Stimulated activated naive CD8-positive, alpha-beta T cell treated with anti-CD3 and anti-CD28 coated beads, Interleukin-15, Interleukin-2, amounts not matched to agents 100 ng/mL and 50 ng/mL, for 24 hours (primary cell): ENCODE data around the gene ERBB4.

Source experiments
- H3K27ac Mint-ChIP-seq: one replicate; pipeline ENCODE4 v1.8.0; 2021; ENCODE audit warnings: mild to moderate bottlenecking, mixed read lengths
- H3K27me3 Mint-ChIP-seq: one replicate; pipeline ENCODE4 v1.8.0; 2021; ENCODE audit warnings: mixed read lengths
- H3K36me3 Mint-ChIP-seq: one replicate; pipeline ENCODE4 v1.8.0; 2021; ENCODE audit warnings: low read depth, mixed read lengths
- H3K4me1 Mint-ChIP-seq: one replicate; pipeline ENCODE4 v1.8.0; 2021; ENCODE audit warnings: low read depth, mixed read lengths
- H3K4me3 Mint-ChIP-seq: one replicate; pipeline ENCODE4 v1.8.0; 2021; ENCODE audit warnings: mild to moderate bottlenecking, mixed read lengths
- H3K9me3 Mint-ChIP-seq: one replicate; pipeline ENCODE4 v1.8.0; 2021; ENCODE audit warnings: mixed read lengths

ERBB4 gene

GRCh38 chr2:212088353-212088752 lies 450.2 kb downstream of the ERBB4 start:
- H3K27me3 Mint-ChIP-seq, result no peaks in the 10 kb centered on the region
- H3K4me3 Mint-ChIP-seq, result no peak overlapping the region
- no peaks in the 10 kb centered on the region for H3K36me3 Mint-ChIP-seq
- H3K27ac Mint-ChIP-seq, result no peak overlapping the region
- H3K4me1 Mint-ChIP-seq, result no peaks in the 10 kb centered on the region
- H3K9me3 Mint-ChIP-seq, result peaks cover 7% of the 10 kb centered on the region

- Mint-ChIP-seq H3K27me3 (no peaks in the 10 kb centered on the region), H3K36me3 (no peaks in the 10 kb centered on the region), H3K27ac (no peak overlapping the region), H3K9me3 (peaks cover 7% of the 10 kb centered on the region), H3K4me1 (no peaks in the 10 kb centered on the region), H3K4me3 (no peak overlapping the region)
These were observed 455.1 kb downstream of the ERBB4 start for GRCh38 chr2:212083492-212083891.

GRCh38 chr2:212078103-212078502 lies 460.5 kb downstream of the ERBB4 start:
- no peaks in the 10 kb centered on the region for H3K4me1 Mint-ChIP-seq
- H3K9me3 Mint-ChIP-seq, result no peaks in the 10 kb centered on the region
- no peak overlapping the region for H3K4me3 Mint-ChIP-seq
- H3K27ac Mint-ChIP-seq, result no peak overlapping the region
- no peaks in the 10 kb centered on the region for H3K36me3 Mint-ChIP-seq
- no peaks in the 10 kb centered on the region for H3K27me3 Mint-ChIP-seq

GRCh38 chr2:212076456-212076855 lies 462.1 kb downstream of the ERBB4 start:
- Mint-ChIP-seq H3K36me3 (no peaks in the 10 kb centered on the region), H3K4me1 (no peaks in the 10 kb centered on the region), H3K27ac (no peak overlapping the region), H3K4me3 (no peak overlapping the region), H3K9me3 (no peaks in the 10 kb centered on the region), H3K27me3 (no peaks in the 10 kb centered on the region)

GRCh38 chr2:212073360-212073759 lies 465.2 kb downstream of the ERBB4 start:
- Mint-ChIP-seq H3K4me1 (no peaks in the 10 kb centered on the region), H3K36me3 (no peaks in the 10 kb centered on the region), H3K27ac (no peak overlapping the region), H3K27me3 (no peaks in the 10 kb centered on the region), H3K9me3 (no peaks in the 10 kb centered on the region), H3K4me3 (no peak overlapping the region)

GRCh38 chr2:212066546-212066945 lies 472.1 kb downstream of the ERBB4 start:
- H3K9me3 Mint-ChIP-seq, result no peaks in the 10 kb centered on the region
- H3K36me3 Mint-ChIP-seq, result no peaks in the 10 kb centered on the region
- no peak overlapping the region for H3K4me3 Mint-ChIP-seq
- no peaks in the 10 kb centered on the region for H3K27me3 Mint-ChIP-seq
- H3K4me1 Mint-ChIP-seq, result no peaks in the 10 kb centered on the region
- H3K27ac Mint-ChIP-seq, result no peak overlapping the region

- no peaks in the 10 kb centered on the region for H3K27me3 Mint-ChIP-seq
- no peak overlapping the region for H3K4me3 Mint-ChIP-seq
- no peaks in the 10 kb centered on the region for H3K36me3 Mint-ChIP-seq
- H3K4me1 Mint-ChIP-seq, result no peaks in the 10 kb centered on the region
- H3K9me3 Mint-ChIP-seq, result no peaks in the 10 kb centered on the region
- H3K27ac Mint-ChIP-seq, result no peak overlapping the region
These were observed 474.3 kb downstream of the ERBB4 start for GRCh38 chr2:212064318-212064717.

GRCh38 chr2:212052412-212053159 lies 486.0 kb downstream of the ERBB4 start:
- Mint-ChIP-seq H3K27me3 (no peaks in the 10 kb centered on the region), H3K9me3 (peaks cover 37% of the 10 kb centered on the region), H3K4me1 (peaks cover 8% of the 10 kb centered on the region), H3K27ac (no peak overlapping the region), H3K36me3 (peaks cover 3% of the 10 kb centered on the region), H3K4me3 (no peak overlapping the region)

GRCh38 chr2:212050871-212051270 lies 487.7 kb downstream of the ERBB4 start:
- no peaks in the 10 kb centered on the region for H3K27me3 Mint-ChIP-seq
- H3K4me3 Mint-ChIP-seq, result no peak overlapping the region
- H3K9me3 Mint-ChIP-seq, result peaks cover 26% of the 10 kb centered on the region
- H3K4me1 Mint-ChIP-seq, result peaks cover 8% of the 10 kb centered on the region
- H3K36me3 Mint-ChIP-seq, result peaks cover 3% of the 10 kb centered on the region
- no peak overlapping the region for H3K27ac Mint-ChIP-seq

- Mint-ChIP-seq H3K36me3 (no peaks in the 10 kb centered on the region), H3K27ac (no peak overlapping the region), H3K4me3 (no peak overlapping the region), H3K4me1 (no peaks in the 10 kb centered on the region), H3K27me3 (no peaks in the 10 kb centered on the region), H3K9me3 (peaks cover 5% of the 10 kb centered on the region)
These were observed 496.0 kb downstream of the ERBB4 start for GRCh38 chr2:212042562-212042961.

- no peaks in the 10 kb centered on the region for H3K27me3 Mint-ChIP-seq
- no peaks in the 10 kb centered on the region for H3K4me1 Mint-ChIP-seq
- H3K27ac Mint-ChIP-seq, result no peak overlapping the region
- H3K36me3 Mint-ChIP-seq, result no peaks in the 10 kb centered on the region
- H3K4me3 Mint-ChIP-seq, result no peak overlapping the region
- H3K9me3 Mint-ChIP-seq, result peaks cover 5% of the 10 kb centered on the region
These were observed 501.5 kb downstream of the ERBB4 start for GRCh38 chr2:212037062-212037461.

- no peaks in the 10 kb centered on the region for H3K9me3 Mint-ChIP-seq
- no peaks in the 10 kb centered on the region for H3K36me3 Mint-ChIP-seq
- H3K27ac Mint-ChIP-seq, result no peak overlapping the region
- no peaks in the 10 kb centered on the region for H3K4me1 Mint-ChIP-seq
- H3K4me3 Mint-ChIP-seq, result no peak overlapping the region
- no peaks in the 10 kb centered on the region for H3K27me3 Mint-ChIP-seq
These were observed 503.6 kb downstream of the ERBB4 start for GRCh38 chr2:212034841-212035585.

GRCh38 chr2:212033888-212034287 lies 504.7 kb downstream of the ERBB4 start:
- Mint-ChIP-seq H3K4me1 (no peaks in the 10 kb centered on the region), H3K9me3 (no peaks in the 10 kb centered on the region), H3K4me3 (no peak overlapping the region), H3K27ac (no peak overlapping the region), H3K27me3 (no peaks in the 10 kb centered on the region), H3K36me3 (no peaks in the 10 kb centered on the region)

GRCh38 chr2:212032536-212033219 lies 505.9 kb downstream of the ERBB4 start:
- Mint-ChIP-seq H3K9me3 (no peaks in the 10 kb centered on the region), H3K27ac (no peak overlapping the region), H3K4me1 (no peaks in the 10 kb centered on the region), H3K4me3 (no peak overlapping the region), H3K27me3 (no peaks in the 10 kb centered on the region), H3K36me3 (no peaks in the 10 kb centered on the region)

- H3K36me3 Mint-ChIP-seq, result no peaks in the 10 kb centered on the region
- no peak overlapping the region for H3K27ac Mint-ChIP-seq
- H3K27me3 Mint-ChIP-seq, result no peaks in the 10 kb centered on the region
- no peaks in the 10 kb centered on the region for H3K4me1 Mint-ChIP-seq
- no peaks in the 10 kb centered on the region for H3K9me3 Mint-ChIP-seq
- H3K4me3 Mint-ChIP-seq, result no peak overlapping the region
These were observed 506.6 kb downstream of the ERBB4 start for GRCh38 chr2:212032032-212032431.
